ENCODE measurements around the gene PIH1D2. TPM values are rescaled to one million over a fixed set of nuclear protein-coding genes. Genes with fewer than 3 reads are reported as not detected.
A peak's percentile ranks its signal among the peaks of the same experiment; 100 is the strongest.
"Not testable (repeated sequence)": the region's sequence is repeated elsewhere in the genome, so short reads cannot be mapped to it uniquely, and the experiment has no call there.

Gene PIH1D2
- total and polyA plus RNA-seq, 2 donors (not counting 1 experiment from before 2014, with no cell fraction given), result 1.5 to 1.9 TPM

GRCh38 chr11:112096194-112096593, 22.4 kb upstream of the PIH1D2 start:
- peaks cover 4% of the 10 kb centered on the region for H3K36me3 ChIP-seq (ENCODE audit: control insufficient read depth, insufficient read depth, low read length)
- H3K9me3 ChIP-seq (ENCODE audit: control insufficient read depth, insufficient read depth, low read depth, low read length), result no peaks in the 10 kb centered on the region
- H3K27ac ChIP-seq (ENCODE audit: insufficient read depth, low read length), result no peak overlapping the region
- H3K4me2 ChIP-seq (ENCODE audit: extremely low read depth, insufficient read depth, low read length), result no peak overlapping the region
- no peak overlapping the region for H3K4me3 ChIP-seq (replicated peaks in 1 of 4; ENCODE audit: control extremely low read depth in 1 of 4, insufficient read depth in 1 of 4, low read depth in 3 of 4, low read length in 4 of 4)
- no peaks in the 10 kb centered on the region for H3K79me2 ChIP-seq (ENCODE audit: control insufficient read depth, insufficient read depth, low read length)
- H2AFZ ChIP-seq (ENCODE audit: low read length), result no peak overlapping the region
- H3K4me1 ChIP-seq (ENCODE audit: control insufficient read depth, extremely low read depth, insufficient read depth, low read length), result no peaks in the 10 kb centered on the region
- no peak for TF ChIP-seq EZH2 (IDR thresholded peaks at IDR 0.05; ENCODE audit: low read length, missing control alignments)
- TF ChIP-seq, protein P1, sequence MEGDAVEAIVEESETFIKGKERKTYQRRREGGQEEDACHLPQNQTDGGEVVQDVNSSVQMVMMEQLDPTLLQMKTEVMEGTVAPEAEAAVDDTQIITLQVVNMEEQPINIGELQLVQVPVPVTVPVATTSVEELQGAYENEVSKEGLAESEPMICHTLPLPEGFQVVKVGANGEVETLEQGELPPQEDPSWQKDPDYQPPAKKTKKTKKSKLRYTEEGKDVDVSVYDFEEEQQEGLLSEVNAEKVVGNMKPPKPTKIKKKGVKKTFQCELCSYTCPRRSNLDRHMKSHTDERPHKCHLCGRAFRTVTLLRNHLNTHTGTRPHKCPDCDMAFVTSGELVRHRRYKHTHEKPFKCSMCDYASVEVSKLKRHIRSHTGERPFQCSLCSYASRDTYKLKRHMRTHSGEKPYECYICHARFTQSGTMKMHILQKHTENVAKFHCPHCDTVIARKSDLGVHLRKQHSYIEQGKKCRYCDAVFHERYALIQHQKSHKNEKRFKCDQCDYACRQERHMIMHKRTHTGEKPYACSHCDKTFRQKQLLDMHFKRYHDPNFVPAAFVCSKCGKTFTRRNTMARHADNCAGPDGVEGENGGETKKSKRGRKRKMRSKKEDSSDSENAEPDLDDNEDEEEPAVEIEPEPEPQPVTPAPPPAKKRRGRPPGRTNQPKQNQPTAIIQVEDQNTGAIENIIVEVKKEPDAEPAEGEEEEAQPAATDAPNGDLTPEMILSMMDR (conservative IDR thresholded peaks at IDR 0.05 in 1 of 2, IDR thresholded peaks at IDR 0.05 in 1 of 2; ENCODE audit: low read depth in 1 of 2, low read length in 2 of 2), result no peak
- H4K20me1 ChIP-seq (ENCODE audit: control insufficient read depth, extremely low read depth, insufficient read depth, low read length), result no peaks in the 10 kb centered on the region
- DNase-seq (ENCODE audit: low read depth in 2 of 2), result no peak
- no peaks in the 10 kb centered on the region for H3K27me3 ChIP-seq (ENCODE audit: control insufficient read depth, insufficient read depth, low read length)
- H3K9ac ChIP-seq (ENCODE audit: insufficient read depth, low read length), result no peak overlapping the region

DNA sequence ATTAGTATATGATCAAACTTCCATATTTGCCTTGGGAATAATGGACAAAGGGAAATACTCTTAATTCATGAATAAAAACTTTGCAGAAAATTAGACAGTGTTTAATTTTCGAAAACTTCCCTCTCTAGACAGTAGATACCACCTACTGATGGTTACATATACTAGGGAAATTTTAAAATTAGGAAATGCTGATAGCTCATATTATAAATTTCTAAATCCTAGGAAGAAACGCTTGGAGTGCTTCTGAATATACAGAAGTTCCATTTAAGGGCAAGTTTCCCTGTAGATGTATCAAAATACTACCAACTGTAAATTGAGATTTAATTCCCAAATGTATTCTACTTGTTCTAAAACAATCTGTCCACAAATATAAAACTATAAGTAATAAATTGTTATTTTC, 21.5 kb upstream of the PIH1D2 start:
- not testable (repeated sequence) for H4K20me1 ChIP-seq (ENCODE audit: control insufficient read depth, extremely low read depth, insufficient read depth, low read length); H3K9me3 ChIP-seq (ENCODE audit: control insufficient read depth, insufficient read depth, low read depth, low read length); H3K4me3 ChIP-seq (replicated peaks in 1 of 4; ENCODE audit: control extremely low read depth in 1 of 4, insufficient read depth in 1 of 4, low read depth in 3 of 4, low read length in 4 of 4); H3K4me2 ChIP-seq (ENCODE audit: extremely low read depth, insufficient read depth, low read length); H3K36me3 ChIP-seq (ENCODE audit: control insufficient read depth, insufficient read depth, low read length); H3K4me1 ChIP-seq (ENCODE audit: control insufficient read depth, extremely low read depth, insufficient read depth, low read length); H3K27me3 ChIP-seq (ENCODE audit: control insufficient read depth, insufficient read depth, low read length); H3K79me2 ChIP-seq (ENCODE audit: control insufficient read depth, insufficient read depth, low read length); DNase-seq (ENCODE audit: low read depth in 2 of 2); H3K9ac ChIP-seq (ENCODE audit: insufficient read depth, low read length); H2AFZ ChIP-seq (ENCODE audit: low read length); H3K27ac ChIP-seq (ENCODE audit: insufficient read depth, low read length)

- H3K79me2 ChIP-seq (ENCODE audit: control insufficient read depth, insufficient read depth, low read length), result peaks cover 35% of the 10 kb centered on the region
- H2AFZ ChIP-seq (ENCODE audit: low read length), result peak overlapping the region; percentile 71
- peak overlapping the region; percentile 84 to 100 (median 95) for H3K4me3 ChIP-seq (replicated peaks in 1 of 4; ENCODE audit: control extremely low read depth in 1 of 4, insufficient read depth in 1 of 4, low read depth in 3 of 4, low read length in 4 of 4)
- peak overlapping the region; percentile 73 for H3K9ac ChIP-seq (ENCODE audit: insufficient read depth, low read length)
- H4K20me1 ChIP-seq (ENCODE audit: control insufficient read depth, extremely low read depth, insufficient read depth, low read length), result no peaks in the 10 kb centered on the region
- H3K27ac ChIP-seq (ENCODE audit: insufficient read depth, low read length), result peak overlapping the region; percentile 87
- no peaks in the 10 kb centered on the region for H3K27me3 ChIP-seq (ENCODE audit: control insufficient read depth, insufficient read depth, low read length)
- peaks cover 6% of the 10 kb centered on the region for H3K36me3 ChIP-seq (ENCODE audit: control insufficient read depth, insufficient read depth, low read length)
- H3K9me3 ChIP-seq (ENCODE audit: control insufficient read depth, insufficient read depth, low read depth, low read length), result no peaks in the 10 kb centered on the region
- no peak for DNase-seq (ENCODE audit: low read depth in 2 of 2)
- H3K4me2 ChIP-seq (ENCODE audit: extremely low read depth, insufficient read depth, low read length), result peak overlapping the region; percentile 92
- no peak for TF ChIP-seq EZH2 (IDR thresholded peaks at IDR 0.05; ENCODE audit: low read length, missing control alignments)
- TF ChIP-seq, protein P1 (conservative IDR thresholded peaks at IDR 0.05 in 1 of 2, IDR thresholded peaks at IDR 0.05 in 1 of 2; ENCODE audit: low read depth in 1 of 2, low read length in 2 of 2), result no peak
- H3K4me1 ChIP-seq (ENCODE audit: control insufficient read depth, extremely low read depth, insufficient read depth, low read length), result no peaks in the 10 kb centered on the region
Observed at GRCh38 chr11:112087212-112087611, 13.4 kb upstream of the PIH1D2 start.
